Thyroid gland (tissue), 4 donors: Measurements from ENCODE around the gene RTN4R.

ENCODE experiments used
- CTCF ChIP-seq, 6 experiments: fragments of 200-600 bp in 3 of 6; fragments of 450-650 bp in 3 of 6; sonication (generic) in 3 of 6; IDR thresholded peaks; one replicate each; pipeline ENCODE4 v1.5.1; 2016 to 2019; ENCODE audit warnings: antibody characterized with exemption in 6 of 6, mild to moderate bottlenecking in 2 of 6, inconsistent platforms in 1 of 6, moderate library complexity in 1 of 6
- POLR2A ChIP-seq, 2 donors: fragments of 450-650 bp; IDR thresholded peaks; one replicate each; pipeline ENCODE4 v1.6.1; 2017; ENCODE audit warnings: antibody characterized with exemption in 2 of 2, mild to moderate bottlenecking in 2 of 2, moderate library complexity in 1 of 2

GRCh38 chr22:20193761-20194494 is 74.2 kb downstream of the RTN4R start:
- TF ChIP-seq POLR2A (IDR thresholded peaks at IDR 0.05) = no peak
- no peak for TF ChIP-seq CTCF (IDR thresholded peaks at IDR 0.05)
